H9 (cell line): ENCODE measurements around the gene KAZN. TPM values are rescaled to one million over a fixed set of nuclear protein-coding genes. Genes with fewer than 3 reads are reported as not detected.

Source experiments
- DNase-seq: peaks from one replicate; pipeline ENCODE4 v3.0.0-alpha.2; 2017
- H2AFZ ChIP-seq: one replicate; pipeline ENCODE4 v1.6.1; 2013; ENCODE audit warnings: mild to moderate bottlenecking, low read length, control low read depth, moderate library complexity
- H2AK5ac ChIP-seq: 2 replicates; pipeline ENCODE4 v1.6.1; 2013; ENCODE audit warnings: low read length, control low read depth, mixed read lengths; ENCODE audit not compliant: insufficient read length
- H2BK120ac ChIP-seq: one replicate; pipeline ENCODE4 v1.6.1; 2013; ENCODE audit warnings: low read depth, mild to moderate bottlenecking, low read length, control low read depth, inconsistent platforms; ENCODE audit not compliant: poor library complexity, severe bottlenecking
- H2BK12ac ChIP-seq: 2 replicates; pipeline ENCODE4 v1.6.1; 2013; ENCODE audit warnings: low read length, control low read depth, mixed read lengths, low read depth; ENCODE audit not compliant: insufficient read length
- H2BK15ac ChIP-seq: 2 replicates; pipeline ENCODE4 v1.6.1; 2013; ENCODE audit warnings: low read depth, low read length, control low read depth
- H2BK20ac ChIP-seq: one replicate; pipeline ENCODE4 v1.6.1; 2013; ENCODE audit warnings: low read depth, mild to moderate bottlenecking, low read length, control low read depth, inconsistent platforms; ENCODE audit not compliant: poor library complexity, severe bottlenecking
- H2BK5ac ChIP-seq: 2 replicates; pipeline ENCODE4 v1.6.1; 2013; ENCODE audit warnings: low read length, control low read depth, mixed read lengths; ENCODE audit not compliant: insufficient read length
- H3K14ac ChIP-seq: 2 replicates; pipeline ENCODE4 v1.6.1; 2013; ENCODE audit warnings: low read length, control low read depth; ENCODE audit not compliant: insufficient read depth
- H3K18ac ChIP-seq: 2 replicates; pipeline ENCODE4 v1.6.1; 2013; ENCODE audit warnings: low read depth, mild to moderate bottlenecking, mixed read lengths, low read length, control low read depth; ENCODE audit not compliant: insufficient read length
- H3K23ac ChIP-seq: 2 replicates; pipeline ENCODE4 v1.6.1; 2013; ENCODE audit warnings: low read length, control low read depth, mixed read lengths, low read depth; ENCODE audit not compliant: insufficient read length
- H3K23me2 ChIP-seq: 2 replicates; pipeline ENCODE4 v1.6.1; 2013; ENCODE audit warnings: low read depth, mild to moderate bottlenecking, mixed read lengths, low read length, control low read depth; ENCODE audit not compliant: insufficient read length, poor library complexity, severe bottlenecking
- H3K27ac ChIP-seq: 2 replicates; pipeline ENCODE4 v1.5.1; 2013; ENCODE audit warnings: low read length, control low read depth, mixed read lengths, low read depth; ENCODE audit not compliant: insufficient read length
- H3K27me3 ChIP-seq: 2 replicates; pipeline ENCODE4 v1.6.1; 2013; ENCODE audit warnings: low read length, control low read depth, inconsistent platforms; ENCODE audit not compliant: insufficient read depth
- H3K4ac ChIP-seq: 2 replicates; pipeline ENCODE4 v1.6.1; 2013; ENCODE audit warnings: low read depth, mild to moderate bottlenecking, control low read depth, inconsistent platforms, low read length, moderate library complexity
- H3K4me1 ChIP-seq: 2 replicates; pipeline ENCODE4 v1.6.1; 2013; ENCODE audit warnings: low read length, control low read depth, inconsistent platforms; ENCODE audit not compliant: insufficient read depth
- H3K4me2 ChIP-seq: 2 replicates; pipeline ENCODE4 v1.6.1; 2013; ENCODE audit warnings: low read length, control low read depth, mixed read lengths; ENCODE audit not compliant: insufficient read length, insufficient read depth
- H3K56ac ChIP-seq: 2 replicates; pipeline ENCODE4 v1.6.1; 2013; ENCODE audit warnings: low read depth, mild to moderate bottlenecking, mixed read lengths, low read length, control low read depth; ENCODE audit not compliant: insufficient read length
- H3K79me1 ChIP-seq: 2 replicates; pipeline ENCODE4 v1.6.1; 2013; ENCODE audit warnings: low read depth, mild to moderate bottlenecking, moderate library complexity, low read length, control low read depth, inconsistent platforms; ENCODE audit not compliant: insufficient read depth, poor library complexity, severe bottlenecking
- H3K79me2 ChIP-seq: 2 replicates; pipeline ENCODE4 v1.6.1; 2013; ENCODE audit warnings: low read length, control low read depth, inconsistent platforms; ENCODE audit not compliant: insufficient read depth
- H3K9ac ChIP-seq: 2 replicates; pipeline ENCODE4 v1.6.1; 2013; ENCODE audit warnings: low read length, control low read depth, mixed read lengths; ENCODE audit not compliant: insufficient read length; ENCODE audit errors: extremely low read depth
- H3K9me3 ChIP-seq: one replicate; pipeline ENCODE4 v1.6.1; 2013; ENCODE audit warnings: low read depth, low read length, inconsistent platforms; ENCODE audit not compliant: control insufficient read depth
- H3T11ph ChIP-seq: one replicate; pipeline ENCODE4 v1.6.1; 2013; ENCODE audit warnings: mild to moderate bottlenecking, low read length, control low read depth, inconsistent platforms
- H4K20me1 ChIP-seq: one replicate; pipeline ENCODE4 v1.6.1; 2013; ENCODE audit not compliant: control insufficient read depth, insufficient read length, insufficient read depth
- H4K5ac ChIP-seq: 2 replicates; pipeline ENCODE4 v1.6.1; 2013; ENCODE audit warnings: low read depth, mild to moderate bottlenecking, mixed read lengths, low read length, control low read depth; ENCODE audit not compliant: insufficient read length
- H4K8ac ChIP-seq: replicated peaks from 2 replicates; pipeline ENCODE4 v1.6.1; 2013; ENCODE audit warnings: low read length, control low read depth, mixed read lengths, low read depth; ENCODE audit not compliant: insufficient read length
- H4K91ac ChIP-seq: 2 replicates; pipeline ENCODE4 v1.6.1; 2013; ENCODE audit warnings: low read depth, mild to moderate bottlenecking, moderate library complexity, mixed read lengths, low read length, control low read depth; ENCODE audit not compliant: insufficient read length
- H3K27ac Mint-ChIP-seq, 3 experiments: 2 replicates in 2 of 3; 3 replicates in 1 of 3; pipeline ENCODE4 v1.8.0; 2020 to 2021; ENCODE audit warnings: mixed read lengths in 3 of 3, mild to moderate bottlenecking in 1 of 3, moderate library complexity in 1 of 3
- H3K27me3 Mint-ChIP-seq: 2 replicates; pipeline ENCODE4 v1.8.0; 2021; ENCODE audit warnings: low read depth, mild to moderate bottlenecking, moderate library complexity, mixed read lengths
- H3K36me3 Mint-ChIP-seq, 3 experiments: 2 replicates in 2 of 3; 3 replicates in 1 of 3; pipeline ENCODE4 v1.8.0; 2020 to 2021; ENCODE audit warnings: low read depth in 3 of 3, mixed read lengths in 3 of 3; ENCODE audit not compliant: insufficient read depth in 1 of 3
- H3K4me1 Mint-ChIP-seq, 2 experiments: 2 replicates each; pipeline ENCODE4 v1.8.0; 2020; ENCODE audit warnings: mixed read lengths in 2 of 2
- H3K4me3 Mint-ChIP-seq, 2 experiments: 2 replicates in 1 of 2; 3 replicates in 1 of 2; pipeline ENCODE4 v1.8.0; 2020 to 2021; ENCODE audit warnings: mild to moderate bottlenecking in 2 of 2, mixed read lengths in 2 of 2, moderate library complexity in 1 of 2
- H3K9me3 Mint-ChIP-seq, 2 experiments: 2 replicates in 1 of 2; 3 replicates in 1 of 2; pipeline ENCODE4 v1.8.0; 2020; ENCODE audit warnings: mild to moderate bottlenecking in 2 of 2, mixed read lengths in 2 of 2, moderate library complexity in 1 of 2
- CTCF ChIP-seq: fragments of 200-600 bp; sonication (generic); conservative IDR thresholded peaks from 3 replicates; pipeline ENCODE4 v1.8.0; 2021; ENCODE audit warnings: antibody characterized with exemption, mild to moderate bottlenecking
- WGBS: extraction: QIAGEN DNeasy Blood & Tissue Kit; methylation state at CpG from one replicate; pipeline ENCODE4 v1.1.7; 2013; ENCODE audit warnings: missing lambda C conversion rate, low lambda C conversion rate, mixed read lengths; ENCODE audit not compliant: insufficient read length; ENCODE audit errors: extremely low coverage; 5-methylcytosine and 5-hydroxymethylcytosine counted together
- total RNA-seq: library from RNA; stranded (reverse); gene quantifications from 2 replicates; pipeline ENCODE4 v1.2.1, GENCODE V29; 2021

KAZN gene
- total RNA-seq, 1 experiment from 2014 or later: 7.6 TPM

- H3K4me3 Mint-ChIP-seq: no peak overlapping the region
- Histone ChIP-seq H3K4me2 (no peak overlapping the region), H2AK5ac (no peak overlapping the region), H4K8ac (no peak overlapping the region), H4K20me1 (no peaks in the 10 kb centered on the region), H4K91ac (no peak overlapping the region), H4K5ac (no peak overlapping the region), H3K56ac (no peak overlapping the region), H2AFZ (no peak overlapping the region), H3K23ac (no peak overlapping the region), H3K79me2 (no peaks in the 10 kb centered on the region), H3K18ac (no peak overlapping the region), H3K27ac (no peak overlapping the region), H2BK5ac (no peak overlapping the region), H2BK12ac (no peak overlapping the region), H3K23me2 (no peaks in the 10 kb centered on the region), H2BK20ac (no peak overlapping the region), H3K27me3 (peaks cover 6% of the 10 kb centered on the region; the same call in 1 of the 2 replicates), H2BK120ac (no peak overlapping the region), H3K4me1 (peaks cover 30% of the 10 kb centered on the region; the same call in 1 of the 2 replicates), H3K14ac (no peak overlapping the region), H3K79me1 (no peaks in the 10 kb centered on the region), H3K4ac (no peak overlapping the region), H3K9ac (no peak overlapping the region), H3T11ph (no peak overlapping the region), H3K9me3 (no peaks in the 10 kb centered on the region), H2BK15ac (no peak overlapping the region)
- WGBS: no CpG with 5 or more reads among the region's 6 CpGs
- peaks cover 72% of the 10 kb centered on the region for H3K27me3 Mint-ChIP-seq
- DNase-seq: no peak
- H3K27ac Mint-ChIP-seq: no peak overlapping the region
- peaks cover 65 to 66% of the 10 kb centered on the region in 2 experiments for H3K4me1 Mint-ChIP-seq
- no peaks in the 10 kb centered on the region; a peak in 1 of 5 replicates for H3K9me3 Mint-ChIP-seq
- TF ChIP-seq CTCF: no peak
- no peaks in the 10 kb centered on the region for H3K36me3 Mint-ChIP-seq
Measured at GRCh38 chr1:14737561-14738094, 139.1 kb downstream of the KAZN start.
